Measurements from ENCODE around the gene KRT40. TPM values are rescaled to one million over a fixed set of nuclear protein-coding genes. Genes with fewer than 3 reads are reported as not detected.

KRT40 gene
- total and polyA plus RNA-seq, 4 donors: not detected

DNA sequence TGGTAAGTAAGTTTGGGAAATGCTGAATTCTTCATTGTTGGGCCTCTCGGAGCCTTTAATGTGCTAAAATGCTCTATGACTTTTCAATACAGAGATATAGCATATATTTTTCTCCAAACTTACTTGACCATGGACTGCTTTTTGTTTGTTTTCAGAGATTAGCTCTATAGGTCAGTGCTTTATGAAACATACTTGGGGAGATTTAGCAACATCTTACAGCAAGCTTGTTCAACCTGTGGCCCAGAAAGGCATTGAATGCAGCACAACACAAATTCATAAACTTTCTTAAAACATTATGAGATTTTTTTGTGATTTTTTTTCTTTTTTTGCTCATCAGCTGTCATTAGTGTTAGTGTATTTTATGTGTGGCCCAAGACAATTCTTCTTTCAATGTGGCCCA is 25.8 kb upstream of the KRT40 start:
- Histone ChIP-seq H3K4me3 (ENCODE audit: low read depth in 1 of 3, low read length in 3 of 3) (no peak overlapping the region), H3K9me3 (ENCODE audit: control insufficient read depth in 4 of 4, low read length in 3 of 4) (no peaks in the 10 kb centered on the region), H3K27ac (ENCODE audit: low read depth in 1 of 2, low read length in 2 of 2) (no peak overlapping the region), H3K36me3 (ENCODE audit: control insufficient read depth in 4 of 4, insufficient read depth in 3 of 4, low read depth in 1 of 4, low read length in 3 of 4) (no peaks in the 10 kb centered on the region), H3K27me3 (ENCODE audit: control insufficient read depth in 4 of 4, insufficient read depth in 4 of 4, low read length in 3 of 4) (no peaks in the 10 kb centered on the region), H3K9ac (ENCODE audit: low read depth in 1 of 2, low read length in 2 of 2) (no peak overlapping the region), H3K4me1 (ENCODE audit: control insufficient read depth in 4 of 4, insufficient read depth in 4 of 4, low read length in 3 of 4) (no peaks in the 10 kb centered on the region)
- WGBS: 93% methylated on average over 1 of the region's 1 CpG
- TF ChIP-seq, protein P1, sequence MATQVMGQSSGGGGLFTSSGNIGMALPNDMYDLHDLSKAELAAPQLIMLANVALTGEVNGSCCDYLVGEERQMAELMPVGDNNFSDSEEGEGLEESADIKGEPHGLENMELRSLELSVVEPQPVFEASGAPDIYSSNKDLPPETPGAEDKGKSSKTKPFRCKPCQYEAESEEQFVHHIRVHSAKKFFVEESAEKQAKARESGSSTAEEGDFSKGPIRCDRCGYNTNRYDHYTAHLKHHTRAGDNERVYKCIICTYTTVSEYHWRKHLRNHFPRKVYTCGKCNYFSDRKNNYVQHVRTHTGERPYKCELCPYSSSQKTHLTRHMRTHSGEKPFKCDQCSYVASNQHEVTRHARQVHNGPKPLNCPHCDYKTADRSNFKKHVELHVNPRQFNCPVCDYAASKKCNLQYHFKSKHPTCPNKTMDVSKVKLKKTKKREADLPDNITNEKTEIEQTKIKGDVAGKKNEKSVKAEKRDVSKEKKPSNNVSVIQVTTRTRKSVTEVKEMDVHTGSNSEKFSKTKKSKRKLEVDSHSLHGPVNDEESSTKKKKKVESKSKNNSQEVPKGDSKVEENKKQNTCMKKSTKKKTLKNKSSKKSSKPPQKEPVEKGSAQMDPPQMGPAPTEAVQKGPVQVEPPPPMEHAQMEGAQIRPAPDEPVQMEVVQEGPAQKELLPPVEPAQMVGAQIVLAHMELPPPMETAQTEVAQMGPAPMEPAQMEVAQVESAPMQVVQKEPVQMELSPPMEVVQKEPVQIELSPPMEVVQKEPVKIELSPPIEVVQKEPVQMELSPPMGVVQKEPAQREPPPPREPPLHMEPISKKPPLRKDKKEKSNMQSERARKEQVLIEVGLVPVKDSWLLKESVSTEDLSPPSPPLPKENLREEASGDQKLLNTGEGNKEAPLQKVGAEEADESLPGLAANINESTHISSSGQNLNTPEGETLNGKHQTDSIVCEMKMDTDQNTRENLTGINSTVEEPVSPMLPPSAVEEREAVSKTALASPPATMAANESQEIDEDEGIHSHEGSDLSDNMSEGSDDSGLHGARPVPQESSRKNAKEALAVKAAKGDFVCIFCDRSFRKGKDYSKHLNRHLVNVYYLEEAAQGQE (IDR thresholded peaks at IDR 0.05): no peak
- no peak for TF ChIP-seq GABPA (IDR thresholded peaks at IDR 0.05 in 1 of 2, conservative IDR thresholded peaks at IDR 0.05 in 1 of 2)
- TF ChIP-seq, protein P2, sequence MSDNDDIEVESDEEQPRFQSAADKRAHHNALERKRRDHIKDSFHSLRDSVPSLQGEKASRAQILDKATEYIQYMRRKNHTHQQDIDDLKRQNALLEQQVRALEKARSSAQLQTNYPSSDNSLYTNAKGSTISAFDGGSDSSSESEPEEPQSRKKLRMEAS (IDR thresholded peaks at IDR 0.05): no peak
- TF ChIP-seq FOXA1 (IDR thresholded peaks at IDR 0.05): no peak
- TF ChIP-seq, protein P3, sequence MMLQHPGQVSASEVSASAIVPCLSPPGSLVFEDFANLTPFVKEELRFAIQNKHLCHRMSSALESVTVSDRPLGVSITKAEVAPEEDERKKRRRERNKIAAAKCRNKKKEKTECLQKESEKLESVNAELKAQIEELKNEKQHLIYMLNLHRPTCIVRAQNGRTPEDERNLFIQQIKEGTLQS (IDR thresholded peaks at IDR 0.05): no peak
- TF ChIP-seq, protein P4, sequence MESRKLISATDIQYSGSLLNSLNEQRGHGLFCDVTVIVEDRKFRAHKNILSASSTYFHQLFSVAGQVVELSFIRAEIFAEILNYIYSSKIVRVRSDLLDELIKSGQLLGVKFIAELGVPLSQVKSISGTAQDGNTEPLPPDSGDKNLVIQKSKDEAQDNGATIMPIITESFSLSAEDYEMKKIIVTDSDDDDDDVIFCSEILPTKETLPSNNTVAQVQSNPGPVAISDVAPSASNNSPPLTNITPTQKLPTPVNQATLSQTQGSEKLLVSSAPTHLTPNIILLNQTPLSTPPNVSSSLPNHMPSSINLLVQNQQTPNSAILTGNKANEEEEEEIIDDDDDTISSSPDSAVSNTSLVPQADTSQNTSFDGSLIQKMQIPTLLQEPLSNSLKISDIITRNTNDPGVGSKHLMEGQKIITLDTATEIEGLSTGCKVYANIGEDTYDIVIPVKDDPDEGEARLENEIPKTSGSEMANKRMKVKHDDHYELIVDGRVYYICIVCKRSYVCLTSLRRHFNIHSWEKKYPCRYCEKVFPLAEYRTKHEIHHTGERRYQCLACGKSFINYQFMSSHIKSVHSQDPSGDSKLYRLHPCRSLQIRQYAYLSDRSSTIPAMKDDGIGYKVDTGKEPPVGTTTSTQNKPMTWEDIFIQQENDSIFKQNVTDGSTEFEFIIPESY (IDR thresholded peaks at IDR 0.05): no peak
- TF ChIP-seq NR2F2 (IDR thresholded peaks at IDR 0.05): no peak
- TF ChIP-seq HNF4G (IDR thresholded peaks at IDR 0.05): no peak
- TF ChIP-seq RAD21 (IDR thresholded peaks at IDR 0.05): no peak
- DNase-seq (ENCODE audit: low spot score): no peak

DNA sequence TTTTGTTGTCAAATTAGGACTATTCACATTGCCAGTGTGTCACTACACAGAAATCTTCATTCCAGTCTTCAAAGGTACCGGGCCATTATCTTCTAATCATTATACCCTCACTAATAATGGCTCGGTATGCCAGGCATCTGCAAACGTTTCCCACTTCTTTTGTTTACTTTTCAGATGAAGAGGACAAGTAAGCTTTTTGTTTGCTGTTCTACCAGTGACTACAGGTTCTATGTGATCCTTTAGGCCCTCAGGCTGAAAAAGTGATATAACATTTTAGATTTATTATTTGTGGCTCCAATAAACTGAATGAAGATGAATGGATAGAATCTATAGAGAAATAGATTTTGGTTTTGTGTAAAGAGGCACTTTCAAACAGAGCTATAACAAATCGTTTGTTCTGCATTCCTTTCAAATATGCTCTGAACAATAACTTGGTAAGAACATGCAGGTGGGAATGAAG is 25.2 kb upstream of the KRT40 start:
- no peak overlapping the region for H3K4me3 ChIP-seq (ENCODE audit: low read depth in 1 of 3, low read length in 3 of 3)
- H3K9ac ChIP-seq (ENCODE audit: low read depth in 1 of 2, low read length in 2 of 2): no peak overlapping the region
- DNase-seq (ENCODE audit: low spot score): no peak
- WGBS: 42% methylated on average over 4 of the region's 4 CpGs
- no peaks in the 10 kb centered on the region for H3K4me1 ChIP-seq (ENCODE audit: control insufficient read depth in 4 of 4, insufficient read depth in 4 of 4, low read length in 3 of 4)
- H3K36me3 ChIP-seq (ENCODE audit: control insufficient read depth in 4 of 4, insufficient read depth in 3 of 4, low read depth in 1 of 4, low read length in 3 of 4): no peaks in the 10 kb centered on the region
- no peak overlapping the region for H3K27ac ChIP-seq (ENCODE audit: low read depth in 1 of 2, low read length in 2 of 2)
- H3K27me3 ChIP-seq (ENCODE audit: control insufficient read depth in 4 of 4, insufficient read depth in 4 of 4, low read length in 3 of 4): peaks cover 0 to 2% (median 0%) of the 10 kb centered on the region in 4 donors
- no peaks in the 10 kb centered on the region for H3K9me3 ChIP-seq (ENCODE audit: control insufficient read depth in 4 of 4, low read length in 3 of 4)
- TF ChIP-seq FOXA1 (IDR thresholded peaks at IDR 0.05): no peak
- TF ChIP-seq, protein P5, sequence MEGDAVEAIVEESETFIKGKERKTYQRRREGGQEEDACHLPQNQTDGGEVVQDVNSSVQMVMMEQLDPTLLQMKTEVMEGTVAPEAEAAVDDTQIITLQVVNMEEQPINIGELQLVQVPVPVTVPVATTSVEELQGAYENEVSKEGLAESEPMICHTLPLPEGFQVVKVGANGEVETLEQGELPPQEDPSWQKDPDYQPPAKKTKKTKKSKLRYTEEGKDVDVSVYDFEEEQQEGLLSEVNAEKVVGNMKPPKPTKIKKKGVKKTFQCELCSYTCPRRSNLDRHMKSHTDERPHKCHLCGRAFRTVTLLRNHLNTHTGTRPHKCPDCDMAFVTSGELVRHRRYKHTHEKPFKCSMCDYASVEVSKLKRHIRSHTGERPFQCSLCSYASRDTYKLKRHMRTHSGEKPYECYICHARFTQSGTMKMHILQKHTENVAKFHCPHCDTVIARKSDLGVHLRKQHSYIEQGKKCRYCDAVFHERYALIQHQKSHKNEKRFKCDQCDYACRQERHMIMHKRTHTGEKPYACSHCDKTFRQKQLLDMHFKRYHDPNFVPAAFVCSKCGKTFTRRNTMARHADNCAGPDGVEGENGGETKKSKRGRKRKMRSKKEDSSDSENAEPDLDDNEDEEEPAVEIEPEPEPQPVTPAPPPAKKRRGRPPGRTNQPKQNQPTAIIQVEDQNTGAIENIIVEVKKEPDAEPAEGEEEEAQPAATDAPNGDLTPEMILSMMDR (IDR thresholded peaks at IDR 0.05; ENCODE audit: low read depth, low read length, missing input control): no peak
- TF ChIP-seq NR2F2 (IDR thresholded peaks at IDR 0.05): no peak

Measured in liver (tissue), 9 donors.